Adrenal gland (tissue), 12 donors: Measurements from ENCODE around the gene HPSE2. TPM values are rescaled to one million over a fixed set of nuclear protein-coding genes. Genes with fewer than 3 reads are reported as not detected.

ENCODE experiments used
- DNase-seq, 7 donors: peaks; one replicate each; pipeline ENCODE4 v3.0.0-alpha.2; 2019 to 2020
- H3K27ac ChIP-seq, 5 donors: fragments of 200-600 bp; sonication (generic) in 4 of 5; 1 replicate in 3 of 5; 2 replicates in 2 of 5; pipeline versions ENCODE4 v1.5.1 to v1.8.0; 2016 to 2020; ENCODE audit warnings: mild to moderate bottlenecking in 1 of 5
- H3K27me3 ChIP-seq: fragments of 200-600 bp; 2 replicates; pipeline ENCODE4 v1.8.0; 2021
- H3K36me3 ChIP-seq, 2 donors: fragments of 200-600 bp; replicated peaks in 1 of 2; 1 replicate in 1 of 2; 2 replicates in 1 of 2; pipeline versions ENCODE4 v1.5.1 to v1.8.0; 2018 to 2022
- H3K4me1 ChIP-seq, 2 donors: fragments of 200-600 bp; replicated peaks in 1 of 2; 1 replicate in 1 of 2; 2 replicates in 1 of 2; pipeline versions ENCODE4 v1.5.1 to v1.8.0; 2018 to 2021
- H3K4me3 ChIP-seq, 4 donors: fragments of 200-600 bp; sonication (generic) in 3 of 4; one replicate each; pipeline ENCODE4 v1.5.1; 2016 to 2018
- H3K9me3 ChIP-seq, 3 donors: fragments of 200-600 bp; sonication (generic) in 1 of 3; replicated peaks in 1 of 3; 1 replicate in 2 of 3; 2 replicates in 1 of 3; pipeline versions ENCODE4 v1.5.1 to v1.8.0; 2016 to 2021
- CTCF ChIP-seq, 6 experiments: fragments of 450-650 bp in 4 of 6; fragments of 200-600 bp in 2 of 6; sonication (generic) in 1 of 6; IDR thresholded peaks; 1 replicate in 5 of 6; 2 replicates in 1 of 6; pipeline versions ENCODE4 v1.5.1 to v1.8.0; 2016 to 2021; ENCODE audit warnings: antibody characterized with exemption in 6 of 6, mild to moderate bottlenecking in 2 of 6, moderate library complexity in 1 of 6
- POLR2A ChIP-seq, 2 donors: fragments of 450-650 bp; IDR thresholded peaks; one replicate each; pipeline ENCODE4 v1.6.1; 2017; ENCODE audit warnings: antibody characterized with exemption in 2 of 2, mild to moderate bottlenecking in 2 of 2, moderate library complexity in 1 of 2
- WGBS, 4 donors: extraction: QIAGEN DNeasy Blood & Tissue Kit in 2 of 4; methylation state at CpG; one replicate each; pipeline versions ENCODE4 v1.1.5 to v1.1.7; 2013 to 2017; 5-methylcytosine and 5-hydroxymethylcytosine counted together
- intact Hi-C, 2 donors: fragments of 100-400 bp; cut with DNase I; formaldehyde crosslinking; loops; one replicate each; pipeline versions ENCODE4 v1.14.1 to v1.15.0; 2022 to 2023
- polyA plus RNA-seq, 3 donors: library from polyadenylated mRNA; stranded (reverse); fragments of 200-250 nt in 2 of 3; fragments of 350-450 nt in 1 of 3; fragmentation: Illumina TruSeq in 1 of 3; extraction: RNeasy Lipid Tissue Mini Kit (QIAGEN cat#74804) in 1 of 3; gene quantifications; one replicate each; pipeline ENCODE4 v1.2.3, GENCODE V29; 2013 to 2014
- total RNA-seq, 9 donors: library from RNA; depleted of rRNA in 4 of 9; stranded (reverse); fragments of >200 nt in 4 of 9; fragments of 120-200 nt in 1 of 9; fragmentation: NEBNext Ultra II Directional in 1 of 9; extraction: Animal tissue kit (Norgen Biotek cat#: 25700) in 1 of 9; gene quantifications; one replicate each; pipeline versions ENCODE4 v1.1.0 to v1.2.4, GENCODE V29; 2013 to 2023
- donor health status: healthy with polysubstance abuse.
- donor health status: Bipolar disorder and iron deficiency.
- donor health status: DM: yes; HTN: yes; CAD: no.
- donor health status: DM: no; HTN: no; CAD: no.
- donor health status: DM: no; HTN: no; CAD: no.
- donor health status: DM: yes; HTN: yes; CAD: no.

Gene HPSE2
- total and polyA plus RNA-seq, 12 donors, result under 0.01 to 0.16 (median 0.10) TPM; not detected in 9

GRCh38 chr10:98831391-98831790 is 404.3 kb downstream of the HPSE2 start:
- no peak for DNase-seq
- no peaks in the 10 kb centered on the region for H3K4me1 ChIP-seq
- H3K4me3 ChIP-seq, result no peak overlapping the region
- WGBS, 4 donors, result 70 to 80% (median 73%) methylated on average over 1 of the region's 1 CpG
- intact Hi-C loops, result no loop called here
- no peak for TF ChIP-seq POLR2A (IDR thresholded peaks at IDR 0.05)
- H3K36me3 ChIP-seq, result no peaks in the 10 kb centered on the region
- H3K27ac ChIP-seq, result no peak overlapping the region
- H3K27me3 ChIP-seq, result no peaks in the 10 kb centered on the region
- no peaks in the 10 kb centered on the region for H3K9me3 ChIP-seq

- no peak overlapping the region for H3K27ac ChIP-seq
- intact Hi-C loops, result no loop called here
- no peaks in the 10 kb centered on the region for H3K36me3 ChIP-seq
- DNase-seq, result no peak
- H3K9me3 ChIP-seq, result no peaks in the 10 kb centered on the region
- H3K4me3 ChIP-seq, result no peak overlapping the region
- no peaks in the 10 kb centered on the region for H3K27me3 ChIP-seq
- TF ChIP-seq POLR2A (IDR thresholded peaks at IDR 0.05) (no peak), CTCF (IDR thresholded peaks at IDR 0.05) (no peak)
- no peaks in the 10 kb centered on the region for H3K4me1 ChIP-seq
Observed at GRCh38 chr10:98825741-98826140, 409.9 kb downstream of the HPSE2 start.

- Histone ChIP-seq H3K4me1 (no peaks in the 10 kb centered on the region), H3K9me3 (no peaks in the 10 kb centered on the region), H3K27ac (no peak overlapping the region), H3K27me3 (no peaks in the 10 kb centered on the region), H3K36me3 (no peaks in the 10 kb centered on the region), H3K4me3 (no peak overlapping the region)
- no peak for TF ChIP-seq CTCF (IDR thresholded peaks at IDR 0.05)
- no peak for TF ChIP-seq POLR2A (IDR thresholded peaks at IDR 0.05)
- WGBS, 4 donors, result 75 to 81% (median 79%) methylated on average over 3 of the region's 3 CpGs
- no peak for DNase-seq
- intact Hi-C loops, result no loop called here
Observed at GRCh38 chr10:98817396-98817795, 418.3 kb downstream of the HPSE2 start.

- intact Hi-C loops, result no loop called here
- no peaks in the 10 kb centered on the region for H3K9me3 ChIP-seq
- H3K27ac ChIP-seq, result no peak overlapping the region
- no peaks in the 10 kb centered on the region for H3K27me3 ChIP-seq
- no peaks in the 10 kb centered on the region for H3K36me3 ChIP-seq
- WGBS, 4 donors, result 59 to 75% (median 67%) methylated on average over 8 of the region's 8 CpGs
- H3K4me3 ChIP-seq, result no peak overlapping the region
- no peak for DNase-seq
- no peaks in the 10 kb centered on the region for H3K4me1 ChIP-seq
- TF ChIP-seq CTCF (IDR thresholded peaks at IDR 0.05), result no peak
- TF ChIP-seq POLR2A (IDR thresholded peaks at IDR 0.05), result no peak
Observed at GRCh38 chr10:98815039-98815885, 420.4 kb downstream of the HPSE2 start.

GRCh38 chr10:98814470-98814869 is 421.2 kb downstream of the HPSE2 start:
- no peak overlapping the region for H3K27ac ChIP-seq
- no peak for TF ChIP-seq CTCF (IDR thresholded peaks at IDR 0.05)
- no peak for TF ChIP-seq POLR2A (IDR thresholded peaks at IDR 0.05)
- 28 to 39% (median 29%) methylated on average over 2 to 3 of the region's 3 CpGs for WGBS, 4 donors
- no peak for DNase-seq
- no peaks in the 10 kb centered on the region for H3K36me3 ChIP-seq
- no peaks in the 10 kb centered on the region for H3K4me1 ChIP-seq
- H3K27me3 ChIP-seq, result no peaks in the 10 kb centered on the region
- intact Hi-C loops, result no loop called here
- H3K9me3 ChIP-seq, result no peaks in the 10 kb centered on the region
- H3K4me3 ChIP-seq, result no peak overlapping the region
